MM.1S (cell line): ENCODE results near the gene PRPSAP2.

Experiments used
- DNase-seq: peaks from one replicate; pipeline ENCODE4 v3.0.0-alpha.2; 2015
- H2AFZ ChIP-seq: fragments of 300-600 bp; sonication (generic); 2 replicates; pipeline ENCODE4 v1.6.0; 2016; ENCODE audit warnings: antibody characterized with exemption, low read length
- H3F3A ChIP-seq: fragments of 300-600 bp; sonication (generic); 2 replicates; pipeline ENCODE4 v1.6.1; 2016; ENCODE audit warnings: mild to moderate bottlenecking, antibody characterized with exemption, low read length, moderate library complexity, mixed read lengths; ENCODE audit not compliant: insufficient read depth
- H3K27ac ChIP-seq: fragments of 300-600 bp; sonication (generic); 2 replicates; pipeline ENCODE4 v1.5.1; 2016; ENCODE audit warnings: mild to moderate bottlenecking, low read length
- H3K27me3 ChIP-seq: fragments of 300-600 bp; sonication (generic); replicated peaks from 2 replicates; pipeline ENCODE4 v1.6.0; 2016; ENCODE audit warnings: low read length; ENCODE audit not compliant: insufficient read depth
- H3K36me3 ChIP-seq: fragments of 300-600 bp; sonication (generic); replicated peaks from 2 replicates; pipeline ENCODE4 v1.6.1; 2016; ENCODE audit warnings: mild to moderate bottlenecking, low read length, mixed read lengths; ENCODE audit not compliant: insufficient read depth
- H3K4me1 ChIP-seq: fragments of 300-600 bp; sonication (generic); 2 replicates; pipeline ENCODE4 v1.6.1; 2016; ENCODE audit warnings: low read length, mixed read lengths
- H3K4me2 ChIP-seq: fragments of 300-600 bp; sonication (generic); 2 replicates; pipeline ENCODE4 v1.6.0; 2016; ENCODE audit warnings: low read depth, low read length
- H3K4me3 ChIP-seq: fragments of 300-600 bp; sonication (generic); 2 replicates; pipeline ENCODE4 v1.5.1; 2016; ENCODE audit warnings: low read length, mixed read lengths
- H3K79me2 ChIP-seq: fragments of 300-600 bp; sonication (generic); 2 replicates; pipeline ENCODE4 v1.6.1; 2016; ENCODE audit warnings: mixed run types, low read length, mixed read lengths
- H3K9ac ChIP-seq: fragments of 300-600 bp; sonication (generic); 2 replicates; pipeline ENCODE4 v1.6.1; 2016; ENCODE audit warnings: low read length, mixed read lengths
- H3K9me2 ChIP-seq: fragments of 300-600 bp; sonication (generic); replicated peaks from 2 replicates; pipeline ENCODE4 v1.6.1; 2016; ENCODE audit warnings: mild to moderate bottlenecking, low read length, mixed read lengths; ENCODE audit not compliant: insufficient read depth
- H3K9me3 ChIP-seq: fragments of 300-600 bp; sonication (generic); replicated peaks from 2 replicates; pipeline ENCODE4 v1.6.1; 2016; ENCODE audit warnings: mild to moderate bottlenecking, low read length, mixed read lengths; ENCODE audit not compliant: insufficient read depth
- H4K20me1 ChIP-seq: fragments of 300-600 bp; sonication (generic); 2 replicates; pipeline ENCODE4 v1.6.1; 2016; ENCODE audit warnings: mild to moderate bottlenecking, low read length, moderate library complexity, mixed read lengths; ENCODE audit not compliant: insufficient read depth
- CTCF ChIP-seq: fragments of 300-600 bp; sonication (generic); IDR thresholded peaks from 2 replicates; pipeline ENCODE4 v1.5.1; 2016; ENCODE audit warnings: antibody characterized with exemption, low read length, mixed read lengths
- EZH2 ChIP-seq: fragments of 300-600 bp; sonication (generic); optimal IDR thresholded peaks from 2 replicates; pipeline ENCODE3; 2017; ENCODE audit warnings: low read depth, mild to moderate bottlenecking, antibody characterized with exemption, low read length, mixed read lengths
- EZH2phosphoT487 ChIP-seq: fragments of 300-600 bp; sonication (generic); IDR thresholded peaks from 2 replicates; pipeline ENCODE4 v1.6.1; 2018; ENCODE audit warnings: antibody characterized with exemption, low read length

Gene PRPSAP2

GRCh38 chr17:18978655-18979054 is 120.7 kb downstream of the PRPSAP2 start:
- H3K9ac ChIP-seq = no peak overlapping the region
- TF ChIP-seq CTCF (no peak), EZH2 (no peak), EZH2phosphoT487 (no peak)
- H3K4me3 ChIP-seq = no peak overlapping the region
- H3K27me3 ChIP-seq = no peaks in the 10 kb centered on the region
- no peak overlapping the region for H2AFZ ChIP-seq
- no peak for DNase-seq
- H3K79me2 ChIP-seq = no peaks in the 10 kb centered on the region
- H3K4me1 ChIP-seq = no peaks in the 10 kb centered on the region
- no peaks in the 10 kb centered on the region for H3K9me2 ChIP-seq
- H3K9me3 ChIP-seq = no peaks in the 10 kb centered on the region
- no peaks in the 10 kb centered on the region for H3K36me3 ChIP-seq
- H4K20me1 ChIP-seq = no peaks in the 10 kb centered on the region
- H3K4me2 ChIP-seq = no peak overlapping the region
- no peaks in the 10 kb centered on the region for H3F3A ChIP-seq
- H3K27ac ChIP-seq = no peak overlapping the region
